ENCODE measurements around the gene GRIK4. TPM values are rescaled to one million over a fixed set of nuclear protein-coding genes. Genes with fewer than 3 reads are reported as not detected.

Gene GRIK4
- polyA plus RNA-seq, 3 donors, result under 0.01 to 0.15 (median 0.01) TPM

DNA sequence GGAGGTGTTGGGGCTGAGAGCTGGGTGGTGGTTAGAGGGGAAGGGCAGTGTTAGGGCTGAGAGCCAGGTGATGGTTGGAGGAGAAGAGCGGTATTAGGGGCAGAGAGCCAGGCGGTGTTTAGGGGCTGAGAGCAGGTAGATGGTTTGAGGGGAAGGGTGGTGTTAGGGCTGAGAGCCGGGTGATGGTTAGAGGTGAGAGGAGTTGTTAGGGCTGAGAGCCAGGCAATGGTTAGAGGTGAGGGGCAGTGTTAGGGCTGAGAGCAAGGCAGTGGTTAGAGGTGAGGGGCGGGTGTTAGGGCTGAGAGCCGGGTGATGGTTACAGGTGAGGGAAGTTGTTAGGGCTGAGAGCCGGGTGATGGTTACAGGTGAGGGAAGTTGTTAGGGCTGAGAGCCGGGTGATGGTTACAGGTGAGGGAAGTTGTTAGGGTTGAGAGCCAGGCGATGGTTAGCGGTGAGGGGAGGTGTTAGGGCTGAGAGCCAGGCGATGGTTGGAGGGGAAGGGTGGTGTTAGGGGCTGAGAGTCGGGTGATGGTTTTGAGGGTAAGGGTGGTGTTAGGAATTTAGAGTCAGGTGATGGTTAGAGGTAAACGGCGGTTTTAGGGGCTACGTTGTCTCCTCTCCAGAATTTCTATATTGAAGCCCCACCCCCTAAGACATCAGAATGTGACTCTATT is 282.4 kb downstream of the GRIK4 start:
- WGBS, 3 donors, result 76 to 78% (median 77%) methylated on average over 14 of the region's 14 CpGs
- H3K27ac ChIP-seq (ENCODE audit: low read depth, low read length), result no peak overlapping the region

DNA sequence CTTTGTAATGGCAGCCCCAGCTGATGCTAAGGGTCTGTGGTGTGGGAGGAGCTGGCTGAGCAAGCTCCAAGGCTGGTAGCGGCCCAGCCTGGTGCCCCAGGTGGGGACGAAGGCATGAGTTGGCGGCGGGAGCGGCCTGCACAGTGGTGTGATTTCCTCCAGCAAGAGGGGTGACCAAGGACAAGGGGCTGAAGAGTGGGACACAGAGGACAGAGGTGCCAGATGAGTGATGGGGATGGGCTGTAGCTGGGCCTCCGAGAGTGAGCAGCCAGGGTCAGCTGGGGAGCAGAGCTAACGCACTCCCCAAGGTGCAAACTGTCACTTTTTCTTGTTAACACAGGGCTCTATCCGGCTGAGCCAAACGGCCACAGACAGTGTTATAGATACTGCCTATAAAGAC is 283.2 kb downstream of the GRIK4 start:
- no peak overlapping the region for H3K27ac ChIP-seq (ENCODE audit: low read depth, low read length)
- WGBS, 3 donors, result 70 to 83% (median 80%) methylated on average over 9 of the region's 9 CpGs

GRCh38 chr11:120795185-120795584 is 283.6 kb downstream of the GRIK4 start:
- whole genome bisulfite sequencing, 3 donors, result 73 to 82% (median 82%) methylated on average over 11 of the region's 11 CpGs
- no peak overlapping the region for H3K27ac ChIP-seq (ENCODE audit: low read depth, low read length)

DNA sequence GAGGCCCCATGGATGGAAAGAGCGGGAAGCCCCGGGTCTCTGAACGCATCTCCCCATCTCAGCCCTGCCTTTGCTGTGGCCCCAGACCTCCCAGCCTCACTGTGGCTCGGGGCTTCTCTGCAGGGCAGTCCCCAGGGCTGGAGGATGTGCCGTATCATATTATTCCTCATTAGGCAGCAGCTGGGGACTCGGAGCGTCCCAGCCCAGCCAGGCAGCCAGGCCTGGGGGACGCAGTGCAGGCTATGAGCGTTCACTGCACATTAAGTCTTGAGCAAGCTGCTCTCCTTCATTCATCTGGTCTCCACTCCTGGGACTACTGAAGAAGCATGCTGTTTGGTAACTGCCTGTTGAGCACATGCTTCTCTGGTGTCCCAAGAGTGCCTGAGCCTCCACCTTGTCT is 285.6 kb downstream of the GRIK4 start:
- H3K27ac ChIP-seq (ENCODE audit: low read depth, low read length), result no peak overlapping the region
- WGBS, 3 donors, result 73 to 80% (median 78%) methylated on average over 9 of the region's 9 CpGs

DNA sequence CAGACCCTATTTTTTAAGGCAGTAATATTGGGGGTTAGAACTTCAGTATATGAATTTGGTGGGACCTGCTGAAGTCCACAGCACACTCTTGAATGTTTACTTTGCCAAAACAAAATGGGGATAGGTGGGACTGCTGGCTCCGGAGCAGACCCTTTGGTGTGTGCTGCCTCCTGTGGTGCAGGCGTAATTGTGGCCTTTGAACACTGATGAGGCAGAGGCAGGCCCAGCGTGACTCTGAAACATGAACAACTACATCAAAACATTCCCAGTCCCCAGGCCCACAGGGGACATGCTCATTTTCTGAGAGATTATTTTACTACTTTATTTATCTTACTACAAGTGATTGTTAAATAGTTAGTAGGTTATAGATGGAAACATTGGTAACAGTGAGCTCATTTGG is 287.3 kb downstream of the GRIK4 start:
- WGBS, 3 donors, result 60 to 76% (median 73%) methylated on average over 3 of the region's 3 CpGs
- no peak overlapping the region for H3K27ac ChIP-seq (ENCODE audit: low read depth, low read length)

- WGBS, 3 donors, result 57 to 72% (median 66%) methylated on average over 7 of the region's 7 CpGs
- no peak overlapping the region for H3K27ac ChIP-seq (ENCODE audit: low read depth, low read length)
These were observed 288.7 kb downstream of the GRIK4 start for GRCh38 chr11:120800206-120800605.

GRCh38 chr11:120801801-120802689 is 290.5 kb downstream of the GRIK4 start:
- no peak overlapping the region for H3K27ac ChIP-seq (ENCODE audit: low read depth, low read length)
- WGBS, 3 donors, result 29 to 30% (median 29%) methylated on average over 9 of the region's 9 CpGs

DNA sequence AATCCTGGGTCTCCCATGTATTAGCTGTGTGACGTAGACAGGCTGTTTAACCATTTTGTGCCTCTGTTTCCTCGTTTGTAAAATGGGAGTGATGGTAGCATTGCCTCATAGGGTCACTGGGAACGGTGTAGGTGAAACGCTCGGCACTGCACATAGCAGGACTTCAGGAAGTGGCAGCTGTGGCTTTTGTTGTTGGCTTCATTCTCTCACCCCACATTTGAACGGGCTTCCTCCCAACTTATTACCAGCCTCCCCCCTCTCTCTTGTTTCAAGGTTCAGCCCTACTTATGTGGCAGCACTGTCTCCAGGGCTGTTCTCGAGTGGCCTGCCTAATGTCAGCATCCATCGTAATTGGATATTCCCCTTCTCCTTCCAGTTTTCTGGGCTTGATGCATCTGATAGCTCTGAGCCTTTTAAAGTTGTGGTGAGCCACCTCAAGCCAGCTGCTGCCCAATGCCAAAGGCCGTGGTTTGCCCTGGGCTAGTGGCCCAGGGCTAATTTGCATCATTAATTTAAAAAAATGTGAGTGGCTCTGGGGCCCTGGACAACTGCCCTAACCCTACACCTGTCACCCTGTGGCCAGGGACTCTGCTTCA is 294.5 kb downstream of the GRIK4 start:
- 49 to 61% (median 51%) methylated on average over 9 of the region's 9 CpGs for WGBS, 3 donors
- no peak overlapping the region for H3K27ac ChIP-seq (ENCODE audit: low read depth, low read length)

GRCh38 chr11:120807414-120808150 is 296.0 kb downstream of the GRIK4 start:
- WGBS, 3 donors, result 61 to 78% (median 76%) methylated on average over 13 of the region's 13 CpGs
- H3K27ac ChIP-seq (ENCODE audit: low read depth, low read length), result no peak overlapping the region

GRCh38 chr11:120808616-120809050 is 297.1 kb downstream of the GRIK4 start:
- no peak overlapping the region for H3K27ac ChIP-seq (ENCODE audit: low read depth, low read length)
- 47 to 57% (median 53%) methylated on average over 5 of the region's 5 CpGs for WGBS, 3 donors

GRCh38 chr11:120810251-120810650 is 298.7 kb downstream of the GRIK4 start:
- WGBS, 3 donors, result 57 to 84% (median 73%) methylated on average over 2 of the region's 2 CpGs
- no peak overlapping the region for H3K27ac ChIP-seq (ENCODE audit: low read depth, low read length)

- 91 to 95% (median 94%) methylated on average over 5 of the region's 5 CpGs for WGBS, 3 donors
These were observed 299.7 kb downstream of the GRIK4 start for GRCh38 chr11:120811199-120811598.

GRCh38 chr11:120811731-120812130 is 300.2 kb downstream of the GRIK4 start:
- no peak overlapping the region for H3K27ac ChIP-seq (ENCODE audit: low read depth, low read length)
- WGBS, 3 donors, result 87 to 90% (median 89%) methylated on average over 5 of the region's 5 CpGs

More at GRCh38 chr11:120811199-120811598, 299.7 kb downstream of the GRIK4 start:
- no peak overlapping the region for H3K27ac ChIP-seq (ENCODE audit: low read depth, low read length)

DNA sequence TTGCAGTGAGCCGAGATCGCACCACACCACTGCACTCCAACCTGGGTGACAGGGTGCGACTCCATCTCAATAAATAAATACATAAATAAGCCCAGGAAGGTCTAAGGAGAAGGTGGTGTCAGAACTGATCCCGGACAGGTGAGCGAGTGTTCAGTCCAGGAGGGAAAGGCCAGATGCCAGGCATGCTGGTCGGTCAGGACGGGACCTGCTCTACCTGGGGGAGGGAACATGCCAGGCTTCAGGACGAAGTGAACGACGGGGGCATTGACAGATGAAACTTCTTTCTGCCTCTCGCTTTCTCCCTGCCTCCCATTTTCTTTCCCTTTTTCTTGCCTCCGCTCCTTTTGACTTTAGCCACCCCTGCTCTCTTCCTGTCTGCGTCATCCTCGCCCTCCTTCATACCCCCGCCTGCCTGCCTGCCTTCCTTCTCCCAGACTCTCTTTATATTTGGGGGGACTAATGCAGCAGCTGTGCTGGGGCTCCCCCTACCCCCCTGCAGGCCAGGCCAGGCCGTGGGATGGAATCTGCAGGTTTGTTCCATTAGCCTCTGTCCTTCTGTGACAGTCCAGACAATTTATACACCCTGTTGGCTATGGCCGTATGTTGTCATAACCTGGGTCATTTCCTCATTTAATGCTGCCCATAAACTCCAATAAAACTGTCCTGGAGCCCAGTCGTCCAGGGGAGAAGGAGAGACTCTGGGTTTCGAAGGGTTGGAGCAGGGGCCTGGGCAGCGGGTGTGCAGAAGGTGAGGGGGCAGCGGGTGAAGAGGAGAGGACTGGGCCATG is 303.2 kb downstream of the GRIK4 start:
- WGBS, 3 donors, result 77 to 86% (median 81%) methylated on average over 19 to 21 of the region's 21 CpGs
- no peak overlapping the region for H3K27ac ChIP-seq (ENCODE audit: low read depth, low read length)

DNA sequence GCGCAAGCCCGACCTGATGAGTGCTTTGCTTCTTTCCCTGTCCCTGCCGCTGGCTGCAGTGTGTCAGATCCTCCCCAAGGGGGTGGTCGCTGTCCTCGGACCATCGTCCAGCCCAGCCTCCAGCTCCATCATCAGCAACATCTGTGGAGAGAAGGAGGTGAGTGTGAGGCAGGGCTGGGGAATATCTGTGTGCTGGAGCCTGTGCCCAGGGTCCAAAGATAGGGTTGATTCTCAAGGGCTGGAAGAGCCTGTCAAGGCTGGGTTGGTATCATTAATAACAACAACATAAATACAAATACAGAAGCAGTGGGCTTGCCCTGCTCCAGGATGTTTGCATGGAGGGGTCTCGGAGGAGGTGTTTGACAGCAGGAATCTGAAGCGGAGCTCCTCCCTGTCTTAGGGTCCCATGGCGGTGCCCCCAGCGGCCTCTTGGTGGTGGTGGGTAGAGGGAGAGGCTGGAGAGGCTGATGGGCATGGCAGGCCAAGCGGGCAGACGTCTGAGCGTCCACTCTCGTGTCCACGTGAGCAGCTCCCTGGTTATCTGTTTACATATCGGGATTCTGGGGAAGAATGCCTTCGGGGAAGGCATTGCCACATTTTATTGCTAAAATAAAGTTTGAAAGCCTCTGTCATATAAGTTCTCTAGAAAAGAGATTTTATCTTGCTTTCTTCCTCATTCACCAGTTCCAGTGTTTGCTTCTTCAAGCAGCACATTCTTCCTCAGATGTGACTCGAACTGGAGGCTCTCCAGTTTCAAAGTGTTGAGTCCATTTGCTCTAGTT is 304.0 kb downstream of the GRIK4 start:
- no peak overlapping the region for H3K27ac ChIP-seq (ENCODE audit: low read depth, low read length)
- 65 to 77% (median 70%) methylated on average over 18 of the region's 18 CpGs for WGBS, 3 donors

- WGBS, 3 donors, result 74 to 81% (median 75%) methylated on average over 4 of the region's 4 CpGs
- no peak overlapping the region for H3K27ac ChIP-seq (ENCODE audit: low read depth, low read length)
These were observed 304.6 kb downstream of the GRIK4 start for GRCh38 chr11:120816176-120816575.

DNA sequence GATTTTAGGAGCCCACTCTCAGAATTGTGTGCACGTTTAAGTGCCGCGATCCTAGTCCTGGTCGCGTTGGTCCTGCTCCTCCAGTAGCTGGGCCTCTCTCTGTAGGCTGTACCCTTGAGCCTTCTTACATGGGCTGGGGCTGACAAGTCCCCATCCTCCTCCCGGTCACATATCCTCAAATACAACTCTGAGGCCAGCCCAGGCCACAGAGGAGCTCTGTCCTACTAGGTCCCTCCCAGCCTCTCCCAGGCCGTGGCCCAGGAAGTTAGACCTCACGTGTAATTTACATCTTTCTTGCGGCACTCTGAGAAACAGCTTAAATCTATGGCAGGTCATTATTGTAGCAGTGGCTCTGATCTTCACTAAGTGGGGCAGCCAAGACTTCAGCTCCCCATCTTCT is 305.2 kb downstream of the GRIK4 start:
- 72 to 85% (median 80%) methylated on average over 9 of the region's 9 CpGs for WGBS, 3 donors
- H3K27ac ChIP-seq (ENCODE audit: low read depth, low read length), result no peak overlapping the region
